GM18505 (cell line): ENCODE measurements around the gene COL23A1.

Experiments
- ATAC-seq: cut with Tn5 transposase; IDR thresholded peaks from one replicate; pipeline ENCODE4 v1.9.1; 2021; ENCODE audit not compliant: unreplicated experiment
- POLR2A ChIP-seq: IDR thresholded peaks from 4 replicates; pipeline ENCODE4 v1.6.1; 2011; ENCODE audit warnings: borderline replicate concordance; ENCODE audit not compliant: insufficient read depth, insufficient read length; ENCODE audit errors: extremely low read depth

Gene COL23A1

GRCh38 chr5:178415353-178415752, 174.8 kb downstream of the COL23A1 start:
- ATAC-seq, result no peak
- TF ChIP-seq POLR2A, result no peak

- ATAC-seq, result no peak
- TF ChIP-seq POLR2A, result no peak
These were observed 176.2 kb downstream of the COL23A1 start for GRCh38 chr5:178413988-178414387.

GRCh38 chr5:178411083-178411482, 179.1 kb downstream of the COL23A1 start:
- ATAC-seq, result no peak
- no peak for TF ChIP-seq POLR2A

DNA sequence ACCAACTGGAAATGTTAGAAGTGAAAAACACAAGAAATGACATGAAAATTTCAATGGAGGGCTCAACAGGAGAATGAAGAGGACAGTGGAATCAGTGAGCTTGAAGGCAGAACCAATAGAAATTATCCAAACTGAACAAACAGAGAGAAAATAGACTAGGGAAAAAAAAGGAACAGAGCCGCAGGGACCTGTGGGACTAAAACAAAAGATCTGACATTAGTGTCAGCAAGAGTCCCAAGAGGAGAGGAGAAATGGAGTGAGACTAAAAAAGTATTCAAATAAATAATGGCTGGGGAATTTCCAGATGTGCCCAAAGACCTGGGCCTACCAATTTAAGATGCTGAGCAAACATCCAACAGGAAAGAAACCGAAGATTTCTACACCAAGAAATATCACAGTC, 182.5 kb downstream of the COL23A1 start:
- no peak for ATAC-seq
- no peak for TF ChIP-seq POLR2A

DNA sequence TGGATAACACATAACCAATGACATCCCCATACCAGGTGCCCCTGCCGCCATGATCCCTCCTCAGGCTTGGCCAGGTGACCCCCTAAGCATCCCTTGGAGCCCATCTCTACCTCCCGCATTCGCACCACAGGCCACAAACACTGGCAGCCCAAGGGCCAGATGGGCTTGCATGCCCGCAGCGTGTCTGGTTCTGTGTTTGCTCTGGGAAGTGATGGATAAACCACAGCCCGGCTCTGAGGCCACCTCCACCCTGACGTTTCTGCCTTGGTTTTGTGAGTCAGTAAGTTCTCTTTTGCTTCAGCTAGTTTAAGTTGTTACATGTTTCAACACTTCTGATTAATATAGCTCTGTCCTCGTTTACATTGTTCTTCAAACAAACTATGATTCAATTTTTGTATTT, 185.2 kb downstream of the COL23A1 start:
- no peak for ATAC-seq
- TF ChIP-seq POLR2A, result no peak

DNA sequence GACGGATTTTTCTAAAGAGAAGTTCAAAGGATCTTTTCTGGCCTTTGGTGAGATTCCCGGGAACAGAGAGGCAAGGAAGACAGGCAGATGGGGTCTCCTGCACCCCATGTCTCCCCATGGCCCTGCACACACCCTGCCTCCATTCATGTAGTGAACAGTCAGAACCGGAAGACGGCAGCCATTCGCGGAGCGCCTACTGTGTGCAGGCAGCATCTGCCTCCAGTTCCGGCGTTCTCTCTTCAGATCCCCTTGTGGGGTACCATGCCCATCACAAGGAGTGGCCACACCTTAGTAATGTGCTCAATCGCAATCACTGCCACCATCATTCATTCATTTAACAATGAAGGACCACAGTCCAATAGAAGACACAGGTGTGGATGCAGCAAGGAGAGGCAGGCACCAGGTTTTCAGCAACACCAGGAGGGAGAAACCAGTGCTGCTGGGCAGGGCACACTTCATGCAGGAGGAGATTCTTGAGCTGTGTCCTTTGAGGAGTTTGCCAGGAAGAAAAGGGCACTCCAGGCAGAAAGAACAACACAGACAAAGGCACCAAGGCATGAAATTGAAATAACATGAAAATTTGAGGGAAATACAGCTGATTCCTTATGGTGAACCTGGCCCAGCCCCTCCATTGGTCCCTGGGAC, 186.1 kb downstream of the COL23A1 start:
- no peak for ATAC-seq

GRCh38 chr5:178403351-178403750, 186.8 kb downstream of the COL23A1 start:
- TF ChIP-seq POLR2A, result no peak
- ATAC-seq, result no peak

More for the DNA sequence above, 186.1 kb downstream of the COL23A1 start:
- no peak for TF ChIP-seq POLR2A

- TF ChIP-seq POLR2A, result no peak
These were observed 190.5 kb downstream of the COL23A1 start for GRCh38 chr5:178399701-178400095.

DNA sequence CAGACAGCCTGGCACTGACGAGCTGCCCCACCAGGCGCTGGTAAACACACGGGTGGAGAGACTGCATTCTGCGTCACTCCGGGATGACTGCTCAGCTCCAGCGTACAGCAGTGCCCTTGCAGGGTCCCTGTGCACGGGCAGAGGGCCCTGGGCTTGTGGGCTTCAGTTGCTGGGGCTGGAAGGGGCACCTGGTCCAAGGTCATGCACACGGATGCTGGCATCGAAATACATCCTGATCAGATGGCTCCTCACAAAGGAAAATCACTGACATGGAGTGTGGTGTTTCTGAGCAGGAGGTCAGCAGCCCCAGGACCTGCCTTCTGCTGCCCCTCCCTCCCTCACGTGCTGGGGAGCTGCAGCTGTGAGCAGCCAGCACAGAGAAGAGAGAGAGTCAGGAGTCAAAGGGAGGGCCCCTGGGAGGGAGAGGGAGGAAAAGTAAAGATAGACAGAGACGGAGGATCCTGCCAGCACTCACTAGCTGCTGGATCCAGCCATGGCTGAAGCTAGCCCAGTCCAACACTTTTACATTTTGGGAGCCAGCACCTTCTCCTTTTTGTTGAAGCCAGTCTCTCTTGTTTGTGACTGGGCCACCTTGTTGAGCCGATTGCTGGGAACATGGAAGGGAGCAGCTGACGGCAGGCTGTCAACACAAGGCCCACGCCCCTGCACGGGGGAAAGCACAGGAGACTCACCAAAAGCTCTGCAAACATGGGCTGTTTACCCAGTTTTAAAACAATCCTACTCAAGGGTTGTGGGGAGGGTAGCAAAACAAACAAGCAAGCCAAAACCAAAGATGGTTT, 191.1 kb downstream of the COL23A1 start:
- no peak for ATAC-seq
- TF ChIP-seq POLR2A, result no peak

More at GRCh38 chr5:178399701-178400095, 190.5 kb downstream of the COL23A1 start:
- ATAC-seq, result no peak

DNA sequence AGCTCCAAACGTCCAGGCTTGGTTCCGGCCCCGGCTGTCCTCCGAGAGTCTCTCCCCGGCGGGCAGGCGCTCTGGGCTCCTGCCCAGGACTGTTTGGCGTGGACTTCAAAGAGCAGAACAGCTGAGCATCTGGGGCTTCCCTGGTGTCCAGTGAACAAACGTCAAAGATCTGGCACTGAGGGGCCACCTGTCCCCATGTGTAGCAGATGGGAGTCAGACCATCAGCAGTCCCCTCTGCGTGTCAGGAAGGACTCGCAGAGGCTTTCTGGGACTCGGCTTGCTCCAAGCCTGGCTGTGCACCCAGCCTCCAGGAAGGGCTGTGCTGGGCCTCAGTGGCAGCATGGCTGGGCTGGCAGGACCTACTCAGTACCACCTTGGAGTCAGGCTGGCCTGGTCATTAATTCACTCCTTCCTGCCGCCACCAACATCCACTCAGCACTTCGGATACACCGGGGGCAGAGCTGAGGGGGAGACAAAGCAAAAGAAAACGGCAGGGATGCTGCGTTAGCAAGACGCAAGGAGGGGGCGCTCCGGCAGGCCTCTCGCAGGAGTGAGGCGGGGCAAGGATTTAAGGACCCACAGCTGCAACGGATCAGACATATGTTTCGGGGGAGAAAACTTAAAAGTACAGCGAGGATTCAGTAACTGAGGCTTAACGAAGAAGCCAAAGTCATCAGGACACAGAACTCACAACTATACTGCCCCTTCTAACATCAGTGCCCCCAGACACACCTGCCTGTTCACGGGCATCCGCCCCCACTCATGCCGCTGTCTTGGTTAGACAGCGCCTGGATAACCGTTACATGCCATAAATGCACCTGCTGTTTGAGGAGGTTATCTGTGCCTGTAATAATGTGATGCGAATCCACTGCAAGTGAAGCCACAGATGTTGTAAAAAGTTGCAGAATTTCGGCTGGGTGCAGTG, 193.1 kb downstream of the COL23A1 start:
- no peak for ATAC-seq
- no peak for TF ChIP-seq POLR2A

GRCh38 chr5:178394074-178394473, 196.1 kb downstream of the COL23A1 start:
- no peak for ATAC-seq
- no peak for TF ChIP-seq POLR2A

DNA sequence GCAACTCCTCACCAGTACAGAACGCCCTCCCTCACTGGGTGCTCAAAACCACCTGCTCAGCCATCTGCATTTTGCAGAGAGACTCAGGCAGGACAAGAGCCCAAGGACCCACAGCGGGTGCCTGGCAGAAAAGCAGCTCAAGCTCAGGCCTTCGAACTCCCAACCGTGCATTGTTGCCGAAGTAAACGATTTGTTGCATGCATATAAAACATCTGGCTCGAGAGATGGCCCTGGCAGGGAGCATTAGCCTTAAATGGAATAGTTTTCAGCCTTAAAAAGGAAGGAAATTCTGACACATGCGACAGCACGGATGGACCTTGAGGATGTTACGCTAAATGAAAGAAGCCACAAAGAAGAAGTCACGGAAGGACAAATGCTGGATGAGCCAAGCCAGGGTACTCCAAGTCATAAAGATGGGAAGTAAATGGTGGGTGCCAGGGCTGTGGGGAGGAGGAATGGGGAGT, 197.2 kb downstream of the COL23A1 start:
- ATAC-seq, result no peak
- TF ChIP-seq POLR2A, result no peak

GRCh38 chr5:178392386-178392785, 197.8 kb downstream of the COL23A1 start:
- no peak for TF ChIP-seq POLR2A
- ATAC-seq, result no peak
